ENCODE data around the gene NYAP1. TPM values are rescaled to one million over a fixed set of nuclear protein-coding genes. Genes with fewer than 3 reads are reported as not detected.
"Not testable (repeated sequence)": the region's sequence is repeated elsewhere in the genome, so short reads cannot be mapped to it uniquely, and the experiment has no call there.

The NYAP1 gene
- total RNA-seq, 6 donors from 2014 or later, result 0.15 to 1.4 (median 0.89) TPM; not detected in 1

GRCh38 chr7:100452513-100452912 lies 31.2 kb upstream of the NYAP1 start:
- no peak overlapping the region for H3K27ac ChIP-seq
- WGBS, 2 donors, result 90 to 91% methylated on average over 3 of the region's 3 CpGs

DNA sequence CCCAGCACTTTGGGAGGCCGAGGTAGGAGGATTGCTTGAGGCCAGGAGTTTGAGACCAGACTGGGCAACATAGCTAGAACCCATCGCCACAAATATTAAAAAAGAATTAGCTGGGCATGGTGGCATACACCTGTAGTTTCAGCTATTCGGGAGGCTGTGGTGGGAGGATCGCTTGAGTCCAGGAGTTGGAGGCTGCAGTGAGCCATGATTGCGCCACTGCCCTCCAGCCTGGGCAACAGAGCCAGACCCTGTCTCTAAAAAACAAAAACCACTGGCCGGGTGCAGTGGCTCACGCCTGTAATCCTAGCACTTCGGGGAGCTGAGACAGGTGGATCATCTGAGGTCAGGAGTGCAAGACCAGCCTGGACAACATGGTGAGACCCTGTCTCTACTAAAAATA lies 29.9 kb upstream of the NYAP1 start:
- H3K36me3 ChIP-seq, H3K27me3 ChIP-seq: not testable (repeated sequence)
- WGBS, 2 donors, result 89 to 91% methylated on average over 6 to 8 of the region's 8 CpGs

More at GRCh38 chr7:100452513-100452912, 31.2 kb upstream of the NYAP1 start:
- Histone ChIP-seq H3K4me1 (peaks cover 4 to 11% (median 7%) of the 10 kb centered on the region in 4 donors), H3K27me3 (no peaks in the 10 kb centered on the region), H3K9me3 (no peaks in the 10 kb centered on the region), H3K4me3 (no peak overlapping the region), H3K36me3 (peaks cover 0 to 3% (median 0%) of the 10 kb centered on the region in 4 donors)
- DNase-seq, result no peak
- ATAC-seq (ENCODE audit: low FRiP score in 2 of 2), result no peak
- TF ChIP-seq EP300 (IDR thresholded peaks at IDR 0.05) (no peak), POLR2A (IDR thresholded peaks at IDR 0.05) (no peak), CTCF (IDR thresholded peaks at IDR 0.05) (no peak), POLR2AphosphoS5 (IDR thresholded peaks at IDR 0.05) (no peak)

DNA sequence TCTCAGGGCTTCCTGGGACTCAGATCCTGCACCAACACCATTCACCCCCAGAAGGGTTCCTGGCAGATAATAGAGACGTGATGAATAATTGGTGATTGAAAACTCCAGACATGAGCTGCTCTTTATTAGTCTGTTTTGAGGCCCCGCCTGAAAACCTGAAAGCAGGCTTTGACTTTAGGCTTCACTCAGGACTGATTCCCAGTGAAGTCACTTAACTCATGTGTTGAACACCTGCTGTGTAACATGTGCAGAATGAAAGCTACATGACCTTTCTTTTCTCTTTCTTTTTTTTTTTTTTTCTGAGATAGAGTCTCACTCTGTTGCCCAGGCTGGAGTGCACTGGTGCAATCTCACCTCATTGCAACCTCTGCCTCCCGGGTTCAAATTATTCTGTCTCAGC lies 28.5 kb upstream of the NYAP1 start:
- DNase-seq (no peak), ATAC-seq (ENCODE audit: low FRiP score in 2 of 2) (no peak)
- Histone ChIP-seq H3K27ac (no peak overlapping the region), H3K9me3 (no peaks in the 10 kb centered on the region), H3K36me3 (peaks cover 0 to 3% (median 0%) of the 10 kb centered on the region in 4 donors), H3K4me1 (peaks cover under 1 to 8% (median 4%) of the 10 kb centered on the region in 4 donors), H3K27me3 (no peaks in the 10 kb centered on the region), H3K4me3 (no peak overlapping the region)
- 92 to 95% methylated on average over 3 of the region's 3 CpGs for WGBS, 2 donors
- TF ChIP-seq CTCF (IDR thresholded peaks at IDR 0.05), result no peak
- no peak for TF ChIP-seq EP300 (IDR thresholded peaks at IDR 0.05)
- no peak for TF ChIP-seq POLR2A (IDR thresholded peaks at IDR 0.05)
- no peak for TF ChIP-seq POLR2AphosphoS5 (IDR thresholded peaks at IDR 0.05)

More for the DNA sequence above, 29.9 kb upstream of the NYAP1 start:
- DNase-seq; ATAC-seq (ENCODE audit: low FRiP score in 2 of 2); H3K9me3 ChIP-seq; H3K4me3 ChIP-seq: not testable (repeated sequence)
- H3K4me1 ChIP-seq, result peaks cover 4 to 11% (median 7%) of the 10 kb centered on the region in 4 donors
- H3K27ac ChIP-seq, result peak overlapping the region in 1 of 4 donors; percentile 48

DNA sequence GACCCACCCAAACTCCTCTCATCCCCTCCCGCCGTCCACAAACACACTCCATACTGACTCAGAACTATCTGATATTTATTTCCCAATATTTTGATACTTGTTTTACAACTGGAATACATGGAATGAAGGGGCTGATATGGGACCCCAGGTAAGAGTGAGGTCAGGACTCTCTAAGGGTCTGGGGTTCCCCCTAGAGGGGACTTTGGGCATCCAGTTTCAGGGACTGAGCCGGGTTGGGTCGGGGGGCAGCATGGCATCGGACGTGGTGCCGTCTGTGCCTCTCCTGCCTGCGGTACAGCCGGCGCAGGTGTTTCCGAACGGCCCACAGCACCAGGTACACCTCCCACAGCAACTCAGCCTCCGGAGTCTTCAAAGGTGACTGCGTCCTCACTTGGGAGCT lies 27.2 kb upstream of the NYAP1 start:
- DNase-seq, result no peak
- Histone ChIP-seq H3K4me1 (peaks cover 0 to 4% (median 2%) of the 10 kb centered on the region in 4 donors), H3K4me3 (no peak overlapping the region), H3K9me3 (no peaks in the 10 kb centered on the region), H3K27ac (no peak overlapping the region), H3K36me3 (peaks cover 0 to 11% (median 0%) of the 10 kb centered on the region in 4 donors), H3K27me3 (no peaks in the 10 kb centered on the region)
- ATAC-seq (ENCODE audit: low FRiP score in 2 of 2), result no peak
- TF ChIP-seq CTCF (IDR thresholded peaks at IDR 0.05) (no peak), EP300 (IDR thresholded peaks at IDR 0.05) (no peak), POLR2A (IDR thresholded peaks at IDR 0.05) (no peak), POLR2AphosphoS5 (IDR thresholded peaks at IDR 0.05) (no peak)
- 93 to 94% methylated on average over 14 of the region's 14 CpGs for WGBS, 2 donors

- Histone ChIP-seq H3K27me3 (no peaks in the 10 kb centered on the region), H3K36me3 (peaks cover 0 to 11% (median 0%) of the 10 kb centered on the region in 4 donors), H3K4me1 (peaks cover 0 to 4% (median 2%) of the 10 kb centered on the region in 4 donors), H3K9me3 (no peaks in the 10 kb centered on the region), H3K4me3 (no peak overlapping the region), H3K27ac (no peak overlapping the region)
- TF ChIP-seq CTCF (IDR thresholded peaks at IDR 0.05) (no peak), POLR2AphosphoS5 (IDR thresholded peaks at IDR 0.05) (no peak)
- 88 to 95% methylated on average over 6 of the region's 6 CpGs for WGBS, 2 donors
- DNase-seq, result no peak
- no peak for ATAC-seq (ENCODE audit: low FRiP score in 2 of 2)
Measured at GRCh38 chr7:100457033-100457432, 26.7 kb upstream of the NYAP1 start.

All from upper lobe of left lung (tissue), 6 donors.